Embryonic facial prominence (tissue), 1 donor: ENCODE measurements around the gene PTPRK.

Experiments used
- DNase-seq: peaks from one replicate; pipeline ENCODE4 v3.0.0-alpha.2; 2016; ENCODE audit errors: extremely low spot score

The PTPRK gene

GRCh38 chr6:128345278-128345677 lies 175.1 kb downstream of the PTPRK start:
- DNase-seq, result no peak

- no peak for DNase-seq
Observed at GRCh38 chr6:128343706-128344105, 176.7 kb downstream of the PTPRK start.

- no peak for DNase-seq
Observed at GRCh38 chr6:128339635-128340450, 180.6 kb downstream of the PTPRK start.

GRCh38 chr6:128337619-128338018 lies 182.8 kb downstream of the PTPRK start:
- no peak for DNase-seq

GRCh38 chr6:128336436-128337095 lies 183.8 kb downstream of the PTPRK start:
- DNase-seq, result no peak

- no peak for DNase-seq
Observed at GRCh38 chr6:128335963-128336362, 184.4 kb downstream of the PTPRK start.

- no peak for DNase-seq
Observed at GRCh38 chr6:128333581-128334223, 186.7 kb downstream of the PTPRK start.

GRCh38 chr6:128327890-128328289 lies 192.5 kb downstream of the PTPRK start:
- DNase-seq, result no peak

- DNase-seq, result no peak
Observed at GRCh38 chr6:128323011-128323410, 197.4 kb downstream of the PTPRK start.

GRCh38 chr6:128319946-128320345 lies 200.5 kb downstream of the PTPRK start:
- no peak for DNase-seq

- no peak for DNase-seq
Observed at GRCh38 chr6:128319157-128319556, 201.2 kb downstream of the PTPRK start.

GRCh38 chr6:128316258-128316929 lies 204.0 kb downstream of the PTPRK start:
- no peak for DNase-seq

GRCh38 chr6:128314190-128314589 lies 206.2 kb downstream of the PTPRK start:
- no peak for DNase-seq

- DNase-seq, result no peak
Observed at GRCh38 chr6:128311944-128312570, 208.3 kb downstream of the PTPRK start.

- no peak for DNase-seq
Observed at GRCh38 chr6:128310451-128310850, 209.9 kb downstream of the PTPRK start.

GRCh38 chr6:128307671-128308070 lies 212.7 kb downstream of the PTPRK start:
- no peak for DNase-seq

- DNase-seq, result no peak
Observed at GRCh38 chr6:128305976-128306375, 214.4 kb downstream of the PTPRK start.

- DNase-seq, result no peak
Observed at GRCh38 chr6:128305228-128305627, 215.2 kb downstream of the PTPRK start.

- DNase-seq, result no peak
Observed at GRCh38 chr6:128303870-128304269, 216.5 kb downstream of the PTPRK start.

GRCh38 chr6:128302942-128303341 lies 217.5 kb downstream of the PTPRK start:
- DNase-seq, result no peak

- DNase-seq, result no peak
Observed at GRCh38 chr6:128295670-128296069, 224.7 kb downstream of the PTPRK start.

- DNase-seq, result no peak
Observed at GRCh38 chr6:128290221-128290620, 230.2 kb downstream of the PTPRK start.
